ENCODE data around the gene CDC45. TPM values are rescaled to one million over a fixed set of nuclear protein-coding genes. Genes with fewer than 3 reads are reported as not detected.

Gene CDC45
- total RNA-seq, 1 donor from 2014 or later = 3.9 TPM

DNA sequence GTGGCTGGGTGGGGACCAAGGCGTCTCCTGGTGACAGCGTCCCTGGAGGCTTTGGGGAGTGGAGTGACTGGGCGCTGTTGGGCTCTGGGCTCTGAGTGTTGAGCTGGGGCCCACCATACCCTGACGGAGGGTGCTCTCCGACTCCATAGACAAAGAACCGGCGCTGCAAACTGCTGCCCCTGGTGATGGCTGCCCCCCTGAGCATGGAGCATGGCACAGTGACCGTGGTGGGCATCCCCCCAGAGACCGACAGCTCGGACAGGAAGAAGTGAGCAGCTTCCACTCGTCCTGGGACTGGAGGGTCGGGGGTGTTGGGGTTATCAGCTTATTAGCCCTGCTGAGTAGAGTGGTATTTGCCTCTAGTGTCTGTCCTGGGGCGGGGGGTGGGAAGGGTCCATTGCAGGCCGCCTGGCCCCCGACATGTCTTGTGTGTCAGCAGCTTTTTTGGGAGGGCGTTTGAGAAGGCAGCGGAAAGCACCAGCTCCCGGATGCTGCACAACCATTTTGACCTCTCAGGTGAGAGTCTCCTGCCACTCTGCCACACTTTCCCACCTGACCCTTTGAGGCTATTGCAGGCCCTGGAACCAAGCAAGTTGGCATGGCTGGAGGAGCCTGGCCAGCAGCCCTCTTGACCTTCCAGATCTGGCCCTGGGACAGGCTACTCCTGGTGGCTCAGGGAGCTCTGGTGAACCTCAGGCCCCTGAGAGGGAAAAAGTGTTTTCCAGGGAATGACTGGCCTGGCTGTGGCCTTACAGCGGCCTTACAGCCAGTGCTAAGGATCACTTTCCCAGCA is 36.9 kb downstream of the CDC45 start:
- intact Hi-C loops (cut with micrococcal nuclease) = no loop called here
- TF ChIP-seq, protein P1, sequence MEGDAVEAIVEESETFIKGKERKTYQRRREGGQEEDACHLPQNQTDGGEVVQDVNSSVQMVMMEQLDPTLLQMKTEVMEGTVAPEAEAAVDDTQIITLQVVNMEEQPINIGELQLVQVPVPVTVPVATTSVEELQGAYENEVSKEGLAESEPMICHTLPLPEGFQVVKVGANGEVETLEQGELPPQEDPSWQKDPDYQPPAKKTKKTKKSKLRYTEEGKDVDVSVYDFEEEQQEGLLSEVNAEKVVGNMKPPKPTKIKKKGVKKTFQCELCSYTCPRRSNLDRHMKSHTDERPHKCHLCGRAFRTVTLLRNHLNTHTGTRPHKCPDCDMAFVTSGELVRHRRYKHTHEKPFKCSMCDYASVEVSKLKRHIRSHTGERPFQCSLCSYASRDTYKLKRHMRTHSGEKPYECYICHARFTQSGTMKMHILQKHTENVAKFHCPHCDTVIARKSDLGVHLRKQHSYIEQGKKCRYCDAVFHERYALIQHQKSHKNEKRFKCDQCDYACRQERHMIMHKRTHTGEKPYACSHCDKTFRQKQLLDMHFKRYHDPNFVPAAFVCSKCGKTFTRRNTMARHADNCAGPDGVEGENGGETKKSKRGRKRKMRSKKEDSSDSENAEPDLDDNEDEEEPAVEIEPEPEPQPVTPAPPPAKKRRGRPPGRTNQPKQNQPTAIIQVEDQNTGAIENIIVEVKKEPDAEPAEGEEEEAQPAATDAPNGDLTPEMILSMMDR (IDR thresholded peaks at IDR 0.05) = no peak
- ChIA-PET CTCF (no interaction called here), POLR2A (no interaction called here)
- ATAC-seq (ENCODE audit: low read depth) = no peak
- peaks cover 4% of the 10 kb centered on the region for H3K9me3 Mint-ChIP-seq
- H3K36me3 Mint-ChIP-seq (ENCODE audit: low read depth) = no peaks in the 10 kb centered on the region
- H3K4me3 Mint-ChIP-seq = no peak overlapping the region
- no peak overlapping the region for H3K27ac Mint-ChIP-seq
- H3K4me1 Mint-ChIP-seq = no peaks in the 10 kb centered on the region
- H3K27me3 Mint-ChIP-seq = no peaks in the 10 kb centered on the region
- DNase-seq = no peak

DNA sequence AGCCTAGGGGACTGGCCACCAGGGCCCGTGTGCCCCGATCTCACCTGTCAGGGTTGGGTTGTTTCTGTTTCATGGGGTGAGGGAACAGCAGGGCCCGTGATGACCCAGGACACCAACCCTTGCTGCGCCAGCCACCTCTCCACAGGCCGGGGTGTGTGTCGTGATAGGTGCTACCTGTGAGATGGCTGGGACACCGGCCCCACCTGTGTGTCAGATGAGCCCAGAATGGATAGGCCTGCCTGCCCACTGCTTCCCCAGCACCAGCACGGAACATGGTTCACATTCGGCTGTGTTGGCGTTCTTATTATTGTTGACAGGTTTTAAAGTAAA is 37.4 kb downstream of the CDC45 start:
- intact Hi-C loops (cut with micrococcal nuclease) = no loop called here
- Mint-ChIP-seq H3K27me3 (no peaks in the 10 kb centered on the region), H3K9me3 (peaks cover 4% of the 10 kb centered on the region), H3K4me3 (no peak overlapping the region), H3K36me3 (ENCODE audit: low read depth) (no peaks in the 10 kb centered on the region), H3K27ac (no peak overlapping the region), H3K4me1 (no peaks in the 10 kb centered on the region)
- ATAC-seq (ENCODE audit: low read depth) (no peak), DNase-seq (no peak)
- POLR2A ChIA-PET = no interaction called here
- TF ChIP-seq, protein P1 (IDR thresholded peaks at IDR 0.05) = no peak
- CTCF ChIA-PET = no interaction called here

DNA sequence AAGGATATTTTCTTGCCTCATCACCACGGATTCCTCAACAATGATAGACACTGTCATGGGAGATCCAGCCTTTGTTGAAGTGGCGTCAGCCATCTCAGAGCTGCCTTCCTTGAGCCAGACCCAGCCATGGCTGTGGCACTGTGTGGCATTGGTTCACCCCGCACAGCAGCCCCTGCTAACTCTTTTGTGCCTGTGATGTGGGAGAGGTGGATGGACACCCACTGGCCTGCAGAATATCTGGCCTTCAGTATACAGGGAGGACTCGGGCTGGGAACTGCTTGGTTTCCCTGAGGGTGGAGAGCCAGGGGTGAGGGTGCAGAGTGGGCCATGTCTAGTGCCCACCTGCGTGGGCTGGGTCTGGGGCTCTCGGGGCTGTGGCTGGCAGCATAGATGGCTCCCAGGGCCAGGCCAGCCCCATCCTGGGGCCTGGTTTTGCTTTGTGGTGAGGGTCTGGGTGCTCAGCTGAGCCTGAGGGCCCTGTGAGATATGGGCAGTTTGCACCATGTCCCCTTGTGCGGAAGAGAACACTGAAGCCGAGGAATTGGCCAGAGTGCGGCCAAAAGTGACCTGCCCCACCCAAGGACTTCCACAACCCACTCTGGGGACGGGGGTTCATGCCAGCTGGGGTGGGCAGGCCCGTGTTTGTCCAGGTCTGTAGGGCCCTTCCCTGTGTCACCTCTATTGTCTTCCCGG is 38.3 kb downstream of the CDC45 start:
- H3K27ac Mint-ChIP-seq = no peak overlapping the region
- TF ChIP-seq, protein P1 (IDR thresholded peaks at IDR 0.05) = no peak
- H3K4me3 Mint-ChIP-seq = no peak overlapping the region
- peaks cover 1% of the 10 kb centered on the region for H3K4me1 Mint-ChIP-seq
- ChIA-PET POLR2A (interaction anchor here (0.5 kb wide), 1 partner anchor 107 kb away, joined by 6 read pairs; no protein-coding TSS in a partner anchor), CTCF (no interaction called here)
- ATAC-seq (ENCODE audit: low read depth) = no peak
- intact Hi-C loops (cut with micrococcal nuclease) = no loop called here
- DNase-seq = no peak
- H3K27me3 Mint-ChIP-seq = peaks cover 3% of the 10 kb centered on the region
- H3K36me3 Mint-ChIP-seq (ENCODE audit: low read depth) = no peaks in the 10 kb centered on the region
- H3K9me3 Mint-ChIP-seq = peaks cover 4% of the 10 kb centered on the region

DNA sequence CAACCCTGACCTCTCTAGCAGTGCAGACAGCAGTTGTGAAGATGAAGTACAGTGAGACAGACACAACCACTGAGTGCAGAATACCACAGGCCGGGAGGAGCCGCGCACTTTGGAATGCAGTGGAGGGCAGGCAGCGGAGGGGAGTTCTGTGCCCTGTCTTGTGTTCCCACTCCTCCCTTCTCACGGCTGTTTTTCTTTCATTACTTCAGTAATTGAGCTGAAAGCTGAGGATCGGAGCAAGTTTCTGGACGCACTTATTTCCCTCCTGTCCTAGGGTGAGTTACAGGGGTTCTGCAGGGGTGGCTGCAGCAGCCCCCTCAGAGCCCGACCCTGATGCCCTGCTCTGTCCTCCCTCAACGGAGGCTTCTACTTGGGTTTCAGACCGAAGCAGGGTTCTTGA is 38.9 kb downstream of the CDC45 start:
- ChIA-PET CTCF (no interaction called here), POLR2A (interaction anchor here (0.5 kb wide), 1 partner anchor 106 kb away, joined by 6 read pairs; no protein-coding TSS in a partner anchor)
- no peak for ATAC-seq (ENCODE audit: low read depth)
- no peak for DNase-seq
- intact Hi-C loops (cut with micrococcal nuclease) = no loop called here
- TF ChIP-seq, protein P1 (IDR thresholded peaks at IDR 0.05) = no peak
- Mint-ChIP-seq H3K4me3 (no peak overlapping the region), H3K27me3 (peaks cover 4% of the 10 kb centered on the region), H3K4me1 (peaks cover 6% of the 10 kb centered on the region), H3K27ac (no peak overlapping the region), H3K36me3 (ENCODE audit: low read depth) (no peaks in the 10 kb centered on the region), H3K9me3 (peaks cover 4% of the 10 kb centered on the region)

DNA sequence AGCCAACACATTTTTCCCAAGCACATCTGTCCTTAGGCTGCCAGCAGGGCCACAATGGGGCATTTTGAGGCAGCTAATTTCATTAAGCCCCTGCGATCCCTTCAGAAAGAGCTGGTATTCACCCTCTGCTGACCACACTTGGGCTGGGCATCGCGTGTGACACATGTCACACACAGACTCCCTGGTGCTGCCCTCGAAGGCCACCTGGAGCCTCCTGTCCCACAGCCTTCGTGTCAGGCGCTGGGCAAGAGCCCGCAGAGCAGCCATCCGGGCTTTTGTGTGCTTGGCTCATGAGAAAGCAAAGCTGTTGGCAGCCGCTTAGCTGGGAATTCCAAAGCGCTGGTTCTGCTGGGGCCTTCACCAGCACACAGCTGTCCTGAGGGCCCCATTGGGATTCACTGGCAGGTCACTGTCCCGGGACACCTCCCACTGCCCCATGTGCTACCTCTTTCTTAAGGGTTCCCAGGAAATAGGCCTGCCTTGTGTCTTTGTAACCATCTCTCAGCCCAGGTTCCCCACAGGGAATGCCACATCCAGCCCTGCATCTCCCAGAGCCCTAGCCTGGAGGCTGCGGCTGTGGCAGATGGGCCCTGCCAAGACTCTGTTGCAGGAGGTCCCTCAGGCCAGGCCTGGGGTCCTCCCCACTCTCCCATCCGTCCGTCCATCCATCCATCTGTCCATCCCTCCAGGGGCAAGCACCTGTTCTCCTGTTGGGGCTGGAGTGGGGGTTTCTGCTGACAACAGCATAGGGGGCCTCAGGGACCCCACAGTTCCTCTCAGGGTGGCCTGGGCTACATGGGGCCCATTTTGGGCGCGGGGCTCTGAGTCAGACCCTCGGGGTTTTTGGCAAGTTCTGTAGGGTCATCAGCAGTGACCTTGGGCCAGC is 39.6 kb downstream of the CDC45 start:
- POLR2A ChIA-PET = no interaction called here
- no peak overlapping the region for H3K27ac Mint-ChIP-seq
- TF ChIP-seq, protein P1 (IDR thresholded peaks at IDR 0.05) = no peak
- peaks cover 10% of the 10 kb centered on the region for H3K4me1 Mint-ChIP-seq
- DNase-seq (no peak), ATAC-seq (ENCODE audit: low read depth) (no peak)
- no peak overlapping the region for H3K4me3 Mint-ChIP-seq
- CTCF ChIA-PET = no interaction called here
- no peaks in the 10 kb centered on the region for H3K9me3 Mint-ChIP-seq
- peaks cover 4% of the 10 kb centered on the region for H3K27me3 Mint-ChIP-seq
- intact Hi-C loops (cut with micrococcal nuclease) = no loop called here
- no peaks in the 10 kb centered on the region for H3K36me3 Mint-ChIP-seq (ENCODE audit: low read depth)

Measured in activated B cell treated with CpG ODN at 0.5 μM for 24 hours (primary cell).